ENCODE results near the gene LRMDA.

DNA sequence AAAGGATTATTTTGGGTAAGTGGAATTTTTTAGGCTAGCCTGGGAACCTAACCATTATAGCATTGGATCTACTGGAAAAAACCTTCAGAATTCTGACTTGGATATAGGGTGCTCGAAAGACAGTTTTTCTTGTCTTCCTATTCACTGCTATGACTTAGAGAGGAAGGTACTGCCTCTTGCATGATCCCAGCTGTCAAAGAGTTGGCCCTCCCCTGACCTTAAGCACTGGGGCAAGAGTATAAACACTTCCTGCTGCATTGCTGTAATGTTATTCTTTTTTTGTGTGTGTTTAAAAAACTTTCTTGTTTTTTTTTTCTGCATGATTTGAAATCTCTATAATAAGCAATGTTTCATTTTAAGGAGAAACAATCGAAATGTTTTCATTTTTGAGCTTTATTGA is 113.0 kb downstream of the LRMDA start:
- TF ChIP-seq, protein P1, sequence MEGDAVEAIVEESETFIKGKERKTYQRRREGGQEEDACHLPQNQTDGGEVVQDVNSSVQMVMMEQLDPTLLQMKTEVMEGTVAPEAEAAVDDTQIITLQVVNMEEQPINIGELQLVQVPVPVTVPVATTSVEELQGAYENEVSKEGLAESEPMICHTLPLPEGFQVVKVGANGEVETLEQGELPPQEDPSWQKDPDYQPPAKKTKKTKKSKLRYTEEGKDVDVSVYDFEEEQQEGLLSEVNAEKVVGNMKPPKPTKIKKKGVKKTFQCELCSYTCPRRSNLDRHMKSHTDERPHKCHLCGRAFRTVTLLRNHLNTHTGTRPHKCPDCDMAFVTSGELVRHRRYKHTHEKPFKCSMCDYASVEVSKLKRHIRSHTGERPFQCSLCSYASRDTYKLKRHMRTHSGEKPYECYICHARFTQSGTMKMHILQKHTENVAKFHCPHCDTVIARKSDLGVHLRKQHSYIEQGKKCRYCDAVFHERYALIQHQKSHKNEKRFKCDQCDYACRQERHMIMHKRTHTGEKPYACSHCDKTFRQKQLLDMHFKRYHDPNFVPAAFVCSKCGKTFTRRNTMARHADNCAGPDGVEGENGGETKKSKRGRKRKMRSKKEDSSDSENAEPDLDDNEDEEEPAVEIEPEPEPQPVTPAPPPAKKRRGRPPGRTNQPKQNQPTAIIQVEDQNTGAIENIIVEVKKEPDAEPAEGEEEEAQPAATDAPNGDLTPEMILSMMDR (IDR thresholded peaks at IDR 0.05): no peak
- no peak for TF ChIP-seq POLR2A (IDR thresholded peaks at IDR 0.05)
- no peak for TF ChIP-seq POLR2AphosphoS5 (IDR thresholded peaks at IDR 0.05)
